T47D (cell line): ENCODE results near the gene FARS2.
A peak's percentile ranks its signal among the peaks of the same experiment; 100 is the strongest.

Experiments used
- DNase-seq, 2 experiments: peaks; one replicate each; pipeline versions ENCODE4 v3.0.0 to v3.0.0-alpha.2; 2011 to 2012; ENCODE audit warnings: low read depth in 1 of 2, low spot score in 1 of 2
- JUND ChIP-seq: IDR thresholded peaks from 2 replicates; pipeline ENCODE4 v1.6.1; 2012; ENCODE audit warnings: low read depth
- in situ Hi-C: cut with HindIII; loops from 2 replicates; pipeline ENCODE4 v1.10.0; 2016; ENCODE audit warnings: low sequenced_read_pairs, low pct_unique_long_range_greater_than_20kb

Gene FARS2

GRCh38 chr6:5260661-5261544 is at the start of gene FARS2, which contains the start of gene LYRM4:
Gene FARS2 (plus strand): TSS chr6:5261513.
Gene LYRM4 (minus strand): TSS chr6:5260950. CDS start chr6:5260733, 217 bp downstream.
- in situ Hi-C loops: no loop called here

GRCh38 chr6:5213836-5214235 is 47.5 kb upstream of the FARS2 start:
- in situ Hi-C loops: no loop called here
- no peak for DNase-seq
- no peak for TF ChIP-seq JUND

More at GRCh38 chr6:5260661-5261544, at the start of gene FARS2, which contains the start of gene LYRM4:
- peak; percentile 85 to 92 for DNase-seq
- no peak for TF ChIP-seq JUND

- TF ChIP-seq JUND: no peak
- in situ Hi-C loops: no loop called here
- DNase-seq: peak in 1 of 2 experiments; percentile 49
These were observed 46.7 kb upstream of the FARS2 start for GRCh38 chr6:5214570-5215052.

- DNase-seq: no peak
- TF ChIP-seq JUND: no peak
- in situ Hi-C loops: no loop called here
These were observed 46.2 kb upstream of the FARS2 start for GRCh38 chr6:5215159-5215558.

- in situ Hi-C loops: no loop called here
- no peak for TF ChIP-seq JUND
- DNase-seq: no peak
These were observed 45.5 kb upstream of the FARS2 start for GRCh38 chr6:5215799-5216198.

- in situ Hi-C loops: no loop called here
- no peak for DNase-seq
- no peak for TF ChIP-seq JUND
These were observed 44.0 kb upstream of the FARS2 start for GRCh38 chr6:5217356-5217755.

- no peak for TF ChIP-seq JUND
- DNase-seq: peak in 1 of 2 experiments; percentile 19
- in situ Hi-C loops: no loop called here
These were observed 42.2 kb upstream of the FARS2 start for GRCh38 chr6:5219011-5219691.

- in situ Hi-C loops: no loop called here
- no peak for DNase-seq
- TF ChIP-seq JUND: no peak
These were observed 40.9 kb upstream of the FARS2 start for GRCh38 chr6:5220443-5220842.

GRCh38 chr6:5223309-5223708 is 38.0 kb upstream of the FARS2 start:
- in situ Hi-C loops: no loop called here
- TF ChIP-seq JUND: no peak
- no peak for DNase-seq

- in situ Hi-C loops: no loop called here
- DNase-seq: no peak
- no peak for TF ChIP-seq JUND
These were observed 32.0 kb upstream of the FARS2 start for GRCh38 chr6:5229356-5229755.

- no peak for TF ChIP-seq JUND
- in situ Hi-C loops: no loop called here
These were observed 31.2 kb upstream of the FARS2 start for GRCh38 chr6:5230081-5230480.

GRCh38 chr6:5231289-5231688 is 30.0 kb upstream of the FARS2 start:
- in situ Hi-C loops: no loop called here
- no peak for DNase-seq
- no peak for TF ChIP-seq JUND

More at GRCh38 chr6:5230081-5230480, 31.2 kb upstream of the FARS2 start:
- DNase-seq: no peak

- DNase-seq: no peak
- TF ChIP-seq JUND: no peak
- in situ Hi-C loops: no loop called here
These were observed 26.4 kb upstream of the FARS2 start for GRCh38 chr6:5234874-5235273.
